Gastrocnemius medialis (tissue), 4 donors: ENCODE measurements around the gene RASIP1. TPM values are rescaled to one million over a fixed set of nuclear protein-coding genes. Genes with fewer than 3 reads are reported as not detected.

Source experiments
- ATAC-seq, 2 donors: fragments of 150-250 bp; one replicate each; pipeline ENCODE4 v1.9.1; 2016
- DNase-seq, 2 donors: peaks; one replicate each; pipeline ENCODE4 v3.0.0-alpha.2; 2019
- H3K27ac ChIP-seq, 4 donors: fragments of 200-600 bp; sonication (generic); 1 replicate in 1 of 4; 2 replicates in 3 of 4; pipeline ENCODE4 v1.5.1; 2016 to 2018; ENCODE audit warnings: mild to moderate bottlenecking in 2 of 4, moderate library complexity in 1 of 4
- H3K27me3 ChIP-seq, 3 donors: fragments of 200-600 bp; sonication (generic) in 2 of 3; 1 replicate in 1 of 3; 2 replicates in 2 of 3; pipeline versions ENCODE4 v1.5.1 to v1.6.0; 2016 to 2019; ENCODE audit warnings: mild to moderate bottlenecking in 1 of 3, moderate library complexity in 1 of 3
- H3K36me3 ChIP-seq, 2 donors: fragments of 200-600 bp; sonication (generic) in 1 of 2; one replicate each; pipeline ENCODE4 v1.5.1; 2017 to 2018
- H3K4me1 ChIP-seq, 2 donors: fragments of 200-600 bp; sonication (generic) in 1 of 2; one replicate each; pipeline ENCODE4 v1.5.1; 2016 to 2017; ENCODE audit warnings: mild to moderate bottlenecking in 2 of 2
- H3K4me3 ChIP-seq, 4 donors: fragments of 200-600 bp; sonication (generic) in 3 of 4; 1 replicate in 1 of 4; 2 replicates in 3 of 4; pipeline ENCODE4 v1.5.1; 2016 to 2019; ENCODE audit warnings: mild to moderate bottlenecking in 2 of 4
- H3K9me3 ChIP-seq, 3 donors: fragments of 200-600 bp; sonication (generic) in 2 of 3; 1 replicate in 1 of 3; 2 replicates in 2 of 3; pipeline ENCODE4 v1.5.1; 2016 to 2019
- POLR2A ChIP-seq, 2 donors: fragments of 450-650 bp; IDR thresholded peaks; one replicate each; pipeline ENCODE4 v1.6.1; 2017; ENCODE audit warnings: antibody characterized with exemption in 2 of 2, mild to moderate bottlenecking in 2 of 2, moderate library complexity in 2 of 2
- in situ Hi-C, 4 donors: fragments of 200-750 bp; cut with MboI; loops; one replicate each; pipeline versions ENCODE4 v1.15.0 to v1.8.0; 2017; ENCODE audit warnings: low sequenced_read_pairs in 4 of 4
- intact Hi-C: fragments of 100-400 bp; cut with DNase I; formaldehyde crosslinking; loops from one replicate; pipeline ENCODE4 v1.15.1; 2023; ENCODE audit warnings: low total_unique reads
- total RNA-seq, 4 donors: library from RNA; depleted of rRNA; stranded (reverse); fragments of >200 nt; gene quantifications; one replicate each; pipeline versions ENCODE4 v1.1.0 to v1.2.3, GENCODE V29; 2016
- TF ChIP-seq, protein P1 (sequence below), 5 experiments: fragments of 450-650 bp in 3 of 5; fragments of 200-600 bp in 2 of 5; sonication (generic) in 2 of 5; IDR thresholded peaks in 4 of 5; conservative IDR thresholded peaks in 1 of 5; 1 replicate in 4 of 5; 2 replicates in 1 of 5; pipeline ENCODE4 v1.5.1; 2016 to 2019; ENCODE audit warnings: antibody characterized with exemption in 5 of 5, mild to moderate bottlenecking in 3 of 5, moderate library complexity in 3 of 5

Gene RASIP1
- total RNA-seq, 4 donors from 2014 or later: 3.4 to 8.1 (median 6.3) TPM

DNA sequence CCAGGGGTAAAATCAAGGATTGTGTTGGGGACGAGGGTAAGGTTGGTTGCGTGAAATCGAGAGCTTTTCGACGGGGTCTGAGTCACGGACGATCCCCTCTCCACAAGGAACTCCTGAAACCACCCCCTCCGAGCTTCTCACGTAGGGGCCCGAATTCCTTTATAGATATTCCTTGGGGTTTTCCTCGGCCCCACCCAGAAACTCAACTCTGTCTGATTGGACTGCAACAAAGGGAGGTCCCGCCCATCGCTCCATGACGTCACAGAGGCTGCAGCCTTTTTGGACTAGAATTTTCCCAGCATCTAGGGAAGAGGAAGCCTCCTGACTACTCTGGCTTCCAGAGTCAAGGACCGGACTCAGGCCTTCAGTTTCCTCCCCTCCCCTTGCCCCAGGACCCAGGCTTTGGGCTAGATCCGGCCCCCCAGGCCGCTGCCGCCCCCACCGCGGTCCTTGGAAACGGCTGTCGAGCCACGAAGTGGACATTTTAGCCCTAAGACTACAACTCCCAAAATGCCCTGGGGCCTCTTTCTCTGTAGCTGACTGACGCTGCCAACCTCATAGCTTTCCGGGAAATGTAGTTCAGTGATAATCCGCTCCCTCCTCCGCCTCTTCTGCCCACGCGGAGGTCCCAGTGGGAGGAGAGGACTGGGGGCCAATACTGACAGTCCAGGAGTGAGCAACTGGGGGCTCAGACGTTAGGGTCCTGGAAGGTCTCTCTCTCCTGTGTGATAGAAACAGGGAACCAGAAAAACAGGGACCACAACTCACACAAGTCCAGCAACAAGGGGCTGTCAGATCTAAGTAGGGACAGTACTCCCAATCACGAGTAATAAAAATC, 6.5 kb upstream of the RASIP1 start, which contains the start of gene IZUMO1:
TSS of gene IZUMO1 (minus strand) at position 172 of the 838 bp plus-strand sequence. CDS start 1,050 bp downstream, outside the sequence.
- ATAC-seq (peak; percentile 87 to 95), DNase-seq (peak; percentile 68 to 77)
- TF ChIP-seq POLR2A (IDR thresholded peaks at IDR 0.05): peak in 1 of 2 donors; percentile 53
- TF ChIP-seq, protein P1, sequence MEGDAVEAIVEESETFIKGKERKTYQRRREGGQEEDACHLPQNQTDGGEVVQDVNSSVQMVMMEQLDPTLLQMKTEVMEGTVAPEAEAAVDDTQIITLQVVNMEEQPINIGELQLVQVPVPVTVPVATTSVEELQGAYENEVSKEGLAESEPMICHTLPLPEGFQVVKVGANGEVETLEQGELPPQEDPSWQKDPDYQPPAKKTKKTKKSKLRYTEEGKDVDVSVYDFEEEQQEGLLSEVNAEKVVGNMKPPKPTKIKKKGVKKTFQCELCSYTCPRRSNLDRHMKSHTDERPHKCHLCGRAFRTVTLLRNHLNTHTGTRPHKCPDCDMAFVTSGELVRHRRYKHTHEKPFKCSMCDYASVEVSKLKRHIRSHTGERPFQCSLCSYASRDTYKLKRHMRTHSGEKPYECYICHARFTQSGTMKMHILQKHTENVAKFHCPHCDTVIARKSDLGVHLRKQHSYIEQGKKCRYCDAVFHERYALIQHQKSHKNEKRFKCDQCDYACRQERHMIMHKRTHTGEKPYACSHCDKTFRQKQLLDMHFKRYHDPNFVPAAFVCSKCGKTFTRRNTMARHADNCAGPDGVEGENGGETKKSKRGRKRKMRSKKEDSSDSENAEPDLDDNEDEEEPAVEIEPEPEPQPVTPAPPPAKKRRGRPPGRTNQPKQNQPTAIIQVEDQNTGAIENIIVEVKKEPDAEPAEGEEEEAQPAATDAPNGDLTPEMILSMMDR (IDR thresholded peaks at IDR 0.05 in 4 of 5, conservative IDR thresholded peaks at IDR 0.05 in 1 of 5): no peak
- no peaks in the 10 kb centered on the region for H3K9me3 ChIP-seq
- H3K27me3 ChIP-seq: no peaks in the 10 kb centered on the region
- no peaks in the 10 kb centered on the region for H3K36me3 ChIP-seq
- intact Hi-C loops: no loop called here
- peak within 1 kb of the TSS; percentile 73 to 82 (median 80) for H3K27ac ChIP-seq
- H3K4me1 ChIP-seq: peaks cover 4 to 5% of the 10 kb centered on the region in 2 donors
- in situ Hi-C loops: loop anchor here in 2 of 4 donors (10.0 to 25.0 kb wide), 2 partner anchors 102 to 110 kb away; partner anchors contain the start of genes CA11 (in 2 of the 2) and DBP (in 1 of the 2)
- H3K4me3 ChIP-seq: peak within 1 kb of the TSS; percentile 41 to 56 (median 48)

GRCh38 chr19:48746110-48746509, 5.7 kb upstream of the RASIP1 start:
- intact Hi-C loops: no loop called here
- Histone ChIP-seq H3K27ac (peak overlapping the region; percentile 73 to 82 (median 80)), H3K4me3 (no peak overlapping the region), H3K27me3 (no peaks in the 10 kb centered on the region), H3K36me3 (no peaks in the 10 kb centered on the region), H3K9me3 (no peaks in the 10 kb centered on the region), H3K4me1 (peaks cover 4 to 5% of the 10 kb centered on the region in 2 donors)
- in situ Hi-C loops: loop anchor here in 2 of 4 donors (10.0 to 25.0 kb wide), 2 partner anchors 101 to 109 kb away; partner anchors contain the start of genes CA11 (in 2 of the 2) and DBP (in 1 of the 2)
- TF ChIP-seq POLR2A (IDR thresholded peaks at IDR 0.05): no peak
- TF ChIP-seq, protein P1 (IDR thresholded peaks at IDR 0.05 in 4 of 5, conservative IDR thresholded peaks at IDR 0.05 in 1 of 5): no peak
- ATAC-seq (no peak), DNase-seq (no peak)

- no peaks in the 10 kb centered on the region for H3K27me3 ChIP-seq
- intact Hi-C loops (no loop called here), in situ Hi-C loops (loop anchor here in 2 of 4 donors (10.0 to 25.0 kb wide), 2 partner anchors 101 to 108 kb away; partner anchors contain the start of genes CA11 (in 2 of the 2) and DBP (in 1 of the 2))
- TF ChIP-seq, protein P1 (IDR thresholded peaks at IDR 0.05 in 4 of 5, conservative IDR thresholded peaks at IDR 0.05 in 1 of 5): no peak
- TF ChIP-seq POLR2A (IDR thresholded peaks at IDR 0.05): no peak
- peak overlapping the region in 3 of 4 donors; percentile 24 to 79 (median 34) for H3K27ac ChIP-seq
- DNase-seq: peak; percentile 56 to 65
- no peak overlapping the region for H3K4me3 ChIP-seq
- H3K9me3 ChIP-seq: no peaks in the 10 kb centered on the region
- ATAC-seq: peak; percentile 73
- peaks cover 4 to 7% of the 10 kb centered on the region in 2 donors for H3K4me1 ChIP-seq
- H3K36me3 ChIP-seq: no peaks in the 10 kb centered on the region
Measured at GRCh38 chr19:48745208-48745995, 5.0 kb upstream of the RASIP1 start.

DNA sequence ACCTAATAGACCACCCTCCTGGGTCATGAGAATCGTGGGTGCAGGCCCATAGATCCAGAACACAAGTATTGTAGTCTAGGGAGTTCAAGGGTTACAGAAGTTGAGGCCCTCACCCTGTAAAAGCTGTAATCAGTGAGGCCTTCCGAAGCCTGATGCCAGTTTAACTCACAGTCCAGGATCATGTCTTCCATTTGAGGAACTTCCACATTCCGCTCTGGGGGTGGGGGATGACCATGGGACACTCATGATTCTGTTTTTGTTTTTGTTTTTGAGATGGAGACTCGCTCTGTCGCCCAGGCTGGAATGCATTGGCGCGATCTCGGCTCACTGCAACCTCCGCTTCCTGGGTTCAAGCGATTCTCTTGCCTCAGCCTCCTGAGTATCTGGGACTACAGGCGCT, 1.7 kb upstream of the RASIP1 start:
- DNase-seq: no peak
- TF ChIP-seq, protein P1 (IDR thresholded peaks at IDR 0.05 in 4 of 5, conservative IDR thresholded peaks at IDR 0.05 in 1 of 5): no peak
- no peak for TF ChIP-seq POLR2A (IDR thresholded peaks at IDR 0.05)
- H3K4me3 ChIP-seq: no peak overlapping the region
- no peaks in the 10 kb centered on the region for H3K36me3 ChIP-seq
- H3K4me1 ChIP-seq: peaks cover 3 to 16% of the 10 kb centered on the region in 2 donors
- intact Hi-C loops: loop anchor here (5.0 kb wide), 1 partner anchor 95 kb away; the partner anchor contains the start of gene HSD17B14
- H3K27ac ChIP-seq: peak overlapping the region; percentile 79 to 88 (median 86)
- H3K27me3 ChIP-seq: no peaks in the 10 kb centered on the region
- in situ Hi-C loops: loop anchor here in 2 of 4 donors (10.0 to 25.0 kb wide), 2 partner anchors 97 to 105 kb away; partner anchors contain the start of genes CA11 (in 2 of the 2) and DBP (in 1 of the 2)
- H3K9me3 ChIP-seq: no peaks in the 10 kb centered on the region
- no peak for ATAC-seq
